Activated CD4-positive, alpha-beta T cell treated with anti-CD3 and anti-CD28 coated beads, Interleukin-2, amount 10 ng/mL, durations not matched to agents 24 days and 14 days (primary cell): ENCODE results near the gene DNAH14. TPM values are rescaled to one million over a fixed set of nuclear protein-coding genes. Genes with fewer than 3 reads are reported as not detected.
"Not testable (repeated sequence)": the region's sequence is repeated elsewhere in the genome, so short reads cannot be mapped to it uniquely, and the experiment has no call there.

Source experiments
- DNase-seq: peaks from one replicate; pipeline ENCODE4 v3.0.0; 2022
- H3K27ac Mint-ChIP-seq: one replicate; pipeline ENCODE4 v1.8.0; 2022; ENCODE audit warnings: mild to moderate bottlenecking, mixed read lengths
- H3K27me3 Mint-ChIP-seq: one replicate; pipeline ENCODE4 v1.8.0; 2022; ENCODE audit warnings: mixed read lengths
- H3K36me3 Mint-ChIP-seq: one replicate; pipeline ENCODE4 v1.8.0; 2022; ENCODE audit warnings: low read depth, mild to moderate bottlenecking, mixed read lengths
- H3K4me1 Mint-ChIP-seq: one replicate; pipeline ENCODE4 v1.8.0; 2021; ENCODE audit warnings: mixed read lengths
- H3K4me3 Mint-ChIP-seq: one replicate; pipeline ENCODE4 v1.8.0; 2022; ENCODE audit warnings: mild to moderate bottlenecking, moderate library complexity, mixed read lengths
- H3K9me3 Mint-ChIP-seq: one replicate; pipeline ENCODE4 v1.8.0; 2021; ENCODE audit warnings: mixed read lengths
- intact Hi-C: fragments of 100-400 bp; cut with micrococcal nuclease; formaldehyde crosslinking; loops from one replicate; pipeline ENCODE4 v1.15.1; 2023
- total RNA-seq: library from RNA; stranded (reverse); gene quantifications from 2 replicates; pipeline ENCODE4 v1.2.3, GENCODE V29; 2022

DNAH14 gene
- total RNA-seq, 1 donor from 2014 or later, result not detected

GRCh38 chr1:225378880-225379279 is 449.4 kb downstream of the DNAH14 start:
- H3K9me3 Mint-ChIP-seq, result no peaks in the 10 kb centered on the region
- intact Hi-C loops, result no loop called here
- H3K4me1 Mint-ChIP-seq, result peaks cover 3% of the 10 kb centered on the region
- no peaks in the 10 kb centered on the region for H3K27me3 Mint-ChIP-seq
- no peak for DNase-seq
- H3K36me3 Mint-ChIP-seq, result no peaks in the 10 kb centered on the region
- H3K27ac Mint-ChIP-seq, result no peak overlapping the region
- H3K4me3 Mint-ChIP-seq, result no peak overlapping the region

DNA sequence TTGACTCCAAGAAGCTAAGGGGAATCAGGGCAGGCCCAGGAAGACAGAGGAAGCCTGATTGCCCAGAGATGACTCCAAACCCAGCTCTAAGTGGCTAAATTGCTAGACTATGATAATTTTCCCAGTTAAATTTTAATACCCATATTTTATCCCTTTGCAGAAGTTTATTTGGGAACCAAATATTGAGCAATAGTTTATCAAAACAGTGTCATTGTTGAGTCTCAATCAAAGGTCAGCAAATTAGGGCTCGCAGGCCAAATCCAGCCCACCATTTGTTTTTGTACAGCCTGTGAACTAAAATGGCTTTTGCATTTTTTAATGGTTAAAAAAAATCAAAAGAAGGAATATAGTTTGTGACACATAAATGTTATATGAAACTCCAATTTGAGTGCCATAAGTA is 451.2 kb downstream of the DNAH14 start:
- intact Hi-C loops, result no loop called here
- H3K4me1 Mint-ChIP-seq, result peaks cover 3% of the 10 kb centered on the region
- H3K27ac Mint-ChIP-seq, result no peak overlapping the region
- peaks cover 2% of the 10 kb centered on the region for H3K36me3 Mint-ChIP-seq
- H3K27me3 Mint-ChIP-seq, result no peaks in the 10 kb centered on the region
- DNase-seq, result no peak
- H3K4me3 Mint-ChIP-seq, result no peak overlapping the region
- H3K9me3 Mint-ChIP-seq, result no peaks in the 10 kb centered on the region

GRCh38 chr1:225386860-225387259 is 457.4 kb downstream of the DNAH14 start:
- H3K4me1 Mint-ChIP-seq, H3K27ac Mint-ChIP-seq, DNase-seq, intact Hi-C loops, H3K36me3 Mint-ChIP-seq, H3K4me3 Mint-ChIP-seq, H3K9me3 Mint-ChIP-seq, H3K27me3 Mint-ChIP-seq: not testable (repeated sequence)

- no peaks in the 10 kb centered on the region for H3K9me3 Mint-ChIP-seq
- intact Hi-C loops, result no loop called here
- peaks cover 2% of the 10 kb centered on the region for H3K36me3 Mint-ChIP-seq
- H3K27ac Mint-ChIP-seq, result no peak overlapping the region
- no peak for DNase-seq
- peaks cover 3% of the 10 kb centered on the region for H3K4me1 Mint-ChIP-seq
- no peaks in the 10 kb centered on the region for H3K27me3 Mint-ChIP-seq
- no peak overlapping the region for H3K4me3 Mint-ChIP-seq
Measured at GRCh38 chr1:225388372-225388771, 458.9 kb downstream of the DNAH14 start.

GRCh38 chr1:225389843-225390242 is 460.4 kb downstream of the DNAH14 start:
- Mint-ChIP-seq H3K9me3 (no peaks in the 10 kb centered on the region), H3K27me3 (no peaks in the 10 kb centered on the region), H3K4me3 (no peak overlapping the region), H3K36me3 (peaks cover 1% of the 10 kb centered on the region), H3K27ac (no peak overlapping the region), H3K4me1 (peaks cover 3% of the 10 kb centered on the region)
- intact Hi-C loops, result no loop called here
- DNase-seq, result no peak

GRCh38 chr1:225396357-225396756 is 466.9 kb downstream of the DNAH14 start:
- intact Hi-C loops, result no loop called here
- H3K4me1 Mint-ChIP-seq, result peaks cover 4% of the 10 kb centered on the region

GRCh38 chr1:225400968-225401367 is 471.5 kb downstream of the DNAH14 start:
- DNase-seq, result no peak
- H3K36me3 Mint-ChIP-seq, result peaks cover 51% of the 10 kb centered on the region
- H3K9me3 Mint-ChIP-seq, result no peaks in the 10 kb centered on the region
- peaks cover 7% of the 10 kb centered on the region for H3K4me1 Mint-ChIP-seq
- intact Hi-C loops, result no loop called here
- H3K27ac Mint-ChIP-seq, result no peak overlapping the region
- H3K4me3 Mint-ChIP-seq, result no peak overlapping the region
- H3K27me3 Mint-ChIP-seq, result no peaks in the 10 kb centered on the region

More at GRCh38 chr1:225396357-225396756, 466.9 kb downstream of the DNAH14 start:
- H3K36me3 Mint-ChIP-seq, result peaks cover 26% of the 10 kb centered on the region
- no peaks in the 10 kb centered on the region for H3K9me3 Mint-ChIP-seq
- no peak overlapping the region for H3K4me3 Mint-ChIP-seq
- no peak for DNase-seq
- no peaks in the 10 kb centered on the region for H3K27me3 Mint-ChIP-seq
- no peak overlapping the region for H3K27ac Mint-ChIP-seq

DNA sequence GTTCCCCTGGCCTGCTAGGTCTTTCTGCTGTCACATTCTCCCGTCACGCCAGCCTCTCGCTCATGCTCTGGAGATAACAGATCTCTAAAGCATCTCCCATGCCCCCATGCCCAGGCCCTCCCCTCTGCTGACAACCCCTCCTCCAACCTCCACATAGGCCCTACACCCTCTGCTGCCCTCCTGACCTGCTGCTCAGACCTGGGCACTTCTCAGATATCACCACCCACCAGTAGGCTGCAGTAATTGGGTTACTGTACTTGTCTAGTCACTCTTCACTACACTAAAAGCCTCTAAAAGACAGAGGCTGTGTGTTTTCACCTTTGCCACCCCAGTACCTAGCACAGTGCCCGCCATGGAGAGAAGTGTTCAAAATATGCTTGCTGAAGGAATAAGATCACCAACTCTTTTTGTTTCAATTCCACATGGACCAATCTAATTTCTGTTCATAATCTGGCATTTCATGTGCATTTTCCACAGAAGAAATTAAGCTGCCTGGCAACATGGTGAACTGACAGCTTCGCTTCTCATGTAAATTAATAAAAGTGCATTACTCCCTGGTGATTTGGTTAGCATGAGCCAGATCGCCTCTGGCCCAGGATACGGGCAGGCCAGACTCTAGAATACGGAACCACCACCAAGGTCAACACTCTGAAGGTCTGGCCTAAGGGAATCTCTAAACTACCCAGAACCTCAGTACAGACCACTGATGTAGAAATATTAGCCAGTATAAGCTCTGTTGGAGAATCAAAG is 477.7 kb downstream of the DNAH14 start:
- Mint-ChIP-seq H3K4me3 (no peak overlapping the region), H3K36me3 (peaks cover 69% of the 10 kb centered on the region), H3K4me1 (peaks cover 9% of the 10 kb centered on the region), H3K27ac (peak overlapping the region; percentile 34), H3K27me3 (no peaks in the 10 kb centered on the region), H3K9me3 (no peaks in the 10 kb centered on the region)
- DNase-seq, result peak; percentile 50
- intact Hi-C loops, result no loop called here

DNA sequence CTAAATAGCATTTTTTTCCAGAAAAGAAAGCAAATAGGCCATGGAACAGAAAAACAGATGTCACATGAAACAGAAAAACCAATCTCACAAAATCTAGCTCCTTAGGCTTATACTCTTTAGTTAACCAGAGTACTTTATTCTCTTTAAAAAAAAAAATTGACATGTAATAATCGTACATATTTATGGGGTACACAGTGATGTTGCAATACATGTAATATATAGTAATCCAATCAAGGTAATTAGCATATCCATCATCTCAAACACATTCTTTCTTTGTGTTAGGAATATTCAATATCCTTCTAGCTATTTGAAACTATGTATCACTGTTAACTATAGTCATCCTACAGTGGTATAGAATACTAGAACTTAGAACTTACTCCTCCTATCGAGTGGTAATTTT is 478.3 kb downstream of the DNAH14 start:
- intact Hi-C loops, result no loop called here
- peaks cover 9% of the 10 kb centered on the region for H3K4me1 Mint-ChIP-seq
- peak overlapping the region; percentile 48 for H3K27ac Mint-ChIP-seq
- no peaks in the 10 kb centered on the region for H3K27me3 Mint-ChIP-seq
- no peak for DNase-seq
- H3K4me3 Mint-ChIP-seq, result no peak overlapping the region
- no peaks in the 10 kb centered on the region for H3K9me3 Mint-ChIP-seq
- peaks cover 74% of the 10 kb centered on the region for H3K36me3 Mint-ChIP-seq

DNA sequence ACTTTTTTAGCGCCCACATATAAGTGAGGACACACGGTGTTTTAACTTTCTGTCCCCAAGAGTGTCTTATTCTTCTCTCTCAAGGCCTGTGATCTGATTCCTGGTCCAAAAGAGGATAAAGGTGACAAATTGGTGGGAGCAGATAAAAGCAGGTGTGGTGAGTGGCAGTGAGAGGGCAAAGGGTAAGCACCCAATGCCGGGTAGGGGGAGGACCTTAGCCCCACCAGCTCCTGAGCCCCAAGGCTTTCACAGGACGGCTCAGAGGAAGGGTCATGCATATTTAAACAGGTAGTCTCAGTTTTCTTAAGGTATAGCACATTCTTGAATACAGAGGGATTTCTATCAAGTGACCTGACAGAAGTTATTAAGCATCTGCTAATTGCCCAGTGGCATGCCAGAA is 478.8 kb downstream of the DNAH14 start:
- no peaks in the 10 kb centered on the region for H3K9me3 Mint-ChIP-seq
- H3K4me3 Mint-ChIP-seq, result no peak overlapping the region
- H3K27ac Mint-ChIP-seq, result peak overlapping the region; percentile 48
- peaks cover 75% of the 10 kb centered on the region for H3K36me3 Mint-ChIP-seq
- DNase-seq, result peak; percentile 34
- H3K27me3 Mint-ChIP-seq, result no peaks in the 10 kb centered on the region
- intact Hi-C loops, result no loop called here
- H3K4me1 Mint-ChIP-seq, result peaks cover 9% of the 10 kb centered on the region

- Mint-ChIP-seq H3K27ac (no peak overlapping the region), H3K4me1 (peaks cover 9% of the 10 kb centered on the region), H3K9me3 (no peaks in the 10 kb centered on the region), H3K36me3 (peaks cover 72% of the 10 kb centered on the region), H3K4me3 (no peak overlapping the region), H3K27me3 (no peaks in the 10 kb centered on the region)
- intact Hi-C loops, result no loop called here
- no peak for DNase-seq
Measured at GRCh38 chr1:225409051-225409450, 479.6 kb downstream of the DNAH14 start.

DNA sequence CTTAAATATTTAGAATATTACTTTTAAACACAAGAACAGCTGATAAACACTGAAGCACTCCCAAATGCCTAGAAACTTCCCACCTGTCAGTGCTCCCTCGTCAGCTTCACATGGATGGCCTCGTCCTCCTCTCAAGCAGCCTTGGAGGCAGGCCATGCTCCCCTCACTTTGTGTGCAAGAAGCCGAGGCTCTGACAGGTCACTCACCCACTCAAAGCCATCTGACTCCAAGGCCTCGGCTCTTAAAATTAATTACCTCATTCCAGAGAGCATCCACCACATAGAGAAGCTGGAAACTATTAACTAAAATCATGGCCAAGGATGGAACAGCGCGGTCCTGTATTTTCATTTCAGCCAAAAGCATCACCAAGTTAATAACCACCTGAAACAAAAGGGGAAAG is 480.6 kb downstream of the DNAH14 start:
- H3K4me3 Mint-ChIP-seq, result no peak overlapping the region
- no peak overlapping the region for H3K27ac Mint-ChIP-seq
- no peaks in the 10 kb centered on the region for H3K9me3 Mint-ChIP-seq
- intact Hi-C loops, result no loop called here
- peaks cover 73% of the 10 kb centered on the region for H3K36me3 Mint-ChIP-seq
- no peak for DNase-seq
- H3K27me3 Mint-ChIP-seq, result no peaks in the 10 kb centered on the region
- peaks cover 14% of the 10 kb centered on the region for H3K4me1 Mint-ChIP-seq

GRCh38 chr1:225412321-225412720 is 482.8 kb downstream of the DNAH14 start:
- peaks cover 69% of the 10 kb centered on the region for H3K36me3 Mint-ChIP-seq
- H3K27me3 Mint-ChIP-seq, result no peaks in the 10 kb centered on the region
- no peak overlapping the region for H3K4me3 Mint-ChIP-seq
- no peak overlapping the region for H3K27ac Mint-ChIP-seq
- peaks cover 15% of the 10 kb centered on the region for H3K4me1 Mint-ChIP-seq
- no peak for DNase-seq
- no peaks in the 10 kb centered on the region for H3K9me3 Mint-ChIP-seq
- intact Hi-C loops, result no loop called here

GRCh38 chr1:225412803-225413351 is 483.4 kb downstream of the DNAH14 start:
- intact Hi-C loops, result no loop called here
- no peak overlapping the region for H3K27ac Mint-ChIP-seq
- peaks cover 73% of the 10 kb centered on the region for H3K36me3 Mint-ChIP-seq
- peaks cover 18% of the 10 kb centered on the region for H3K4me1 Mint-ChIP-seq
- no peaks in the 10 kb centered on the region for H3K27me3 Mint-ChIP-seq
- no peak for DNase-seq
- no peaks in the 10 kb centered on the region for H3K9me3 Mint-ChIP-seq
- H3K4me3 Mint-ChIP-seq, result no peak overlapping the region
